ENCODE data around the gene KRT1. TPM values are rescaled to one million over a fixed set of nuclear protein-coding genes. Genes with fewer than 3 reads are reported as not detected.

The KRT1 gene
- total RNA-seq, 1 experiment from 2014 or later = not detected

DNA sequence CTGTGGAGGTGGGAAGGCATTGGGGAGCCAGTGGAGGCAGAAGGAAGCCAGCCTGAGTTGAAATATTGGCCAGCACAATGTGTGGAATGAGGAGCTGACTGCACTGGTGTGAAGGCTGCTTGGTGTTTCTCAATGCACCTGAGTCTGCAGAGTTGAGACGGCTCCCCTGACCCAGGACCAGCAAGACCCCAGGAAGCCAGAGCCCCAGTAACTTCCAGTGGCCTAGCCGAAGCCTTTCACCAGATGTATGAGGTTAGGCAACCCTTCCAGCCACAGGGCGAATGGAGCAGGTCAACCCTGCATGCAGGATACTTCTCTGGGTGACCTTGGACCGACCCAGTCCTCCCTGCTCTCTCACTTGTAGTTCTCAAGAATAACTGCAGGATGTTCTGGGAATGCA lies 48.9 kb downstream of the KRT1 start:
- no peak for DNase-seq (ENCODE audit: low read depth)
- in situ Hi-C loops (cut with HindIII; ENCODE audit: low pct_unique_long_range_greater_than_20kb, low sequenced_read_pairs) = no loop called here

DNA sequence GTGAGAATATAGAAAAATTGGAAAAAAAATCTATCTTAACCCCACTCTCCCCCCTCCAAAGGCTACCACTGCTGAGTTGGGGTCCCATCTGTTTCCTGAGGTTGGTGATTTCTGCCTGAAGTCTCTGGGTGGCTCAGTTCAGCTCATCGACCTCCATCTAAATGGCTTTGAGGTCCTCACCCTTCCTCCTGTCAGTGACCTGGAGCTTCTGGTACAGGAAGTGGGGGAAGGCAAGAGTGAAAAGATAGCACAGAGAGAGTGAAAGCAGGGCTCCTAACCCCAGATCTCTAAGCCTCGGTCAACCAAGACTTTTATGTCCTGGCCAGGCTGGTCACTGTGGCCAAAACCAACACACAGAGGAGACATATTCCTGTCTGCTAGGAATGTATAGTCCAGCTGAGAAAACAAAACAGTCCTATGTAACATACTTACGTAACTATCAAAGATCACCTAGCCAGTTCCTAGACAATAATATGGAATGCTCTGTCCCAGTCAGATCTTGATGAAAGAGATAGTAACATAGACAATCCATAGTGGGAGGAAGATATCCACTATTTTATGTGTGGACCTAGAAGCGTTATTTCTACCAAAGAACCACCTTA lies 49.5 kb downstream of the KRT1 start:
- no peak for DNase-seq (ENCODE audit: low read depth)
- in situ Hi-C loops (cut with HindIII; ENCODE audit: low pct_unique_long_range_greater_than_20kb, low sequenced_read_pairs) = no loop called here

DNA sequence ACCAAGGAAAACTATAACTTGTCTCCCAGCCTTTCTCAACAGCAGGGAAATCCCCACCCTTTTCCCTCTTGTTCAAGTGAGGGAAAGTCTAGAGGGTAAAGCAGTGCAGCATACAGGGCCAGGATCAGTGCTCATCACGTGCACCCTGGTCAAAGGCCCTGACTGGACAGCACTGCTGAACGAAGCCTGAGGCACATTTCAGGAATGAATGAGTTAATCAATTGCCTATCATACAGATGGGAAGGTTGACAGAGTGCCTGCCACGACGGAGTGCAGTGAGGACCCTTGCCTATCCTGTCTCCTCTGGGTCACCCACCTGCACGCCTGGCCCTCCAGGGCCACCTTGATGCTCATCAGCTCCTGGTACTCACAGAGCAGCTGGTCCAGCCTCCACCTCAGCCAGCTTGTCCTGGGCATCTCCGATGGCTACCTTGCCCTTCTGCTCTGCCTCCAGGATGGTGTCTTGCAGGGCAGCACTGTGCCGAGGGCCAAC lies 50.2 kb downstream of the KRT1 start:
- DNase-seq (ENCODE audit: low read depth) = no peak
- in situ Hi-C loops (cut with HindIII; ENCODE audit: low pct_unique_long_range_greater_than_20kb, low sequenced_read_pairs) = no loop called here

DNA sequence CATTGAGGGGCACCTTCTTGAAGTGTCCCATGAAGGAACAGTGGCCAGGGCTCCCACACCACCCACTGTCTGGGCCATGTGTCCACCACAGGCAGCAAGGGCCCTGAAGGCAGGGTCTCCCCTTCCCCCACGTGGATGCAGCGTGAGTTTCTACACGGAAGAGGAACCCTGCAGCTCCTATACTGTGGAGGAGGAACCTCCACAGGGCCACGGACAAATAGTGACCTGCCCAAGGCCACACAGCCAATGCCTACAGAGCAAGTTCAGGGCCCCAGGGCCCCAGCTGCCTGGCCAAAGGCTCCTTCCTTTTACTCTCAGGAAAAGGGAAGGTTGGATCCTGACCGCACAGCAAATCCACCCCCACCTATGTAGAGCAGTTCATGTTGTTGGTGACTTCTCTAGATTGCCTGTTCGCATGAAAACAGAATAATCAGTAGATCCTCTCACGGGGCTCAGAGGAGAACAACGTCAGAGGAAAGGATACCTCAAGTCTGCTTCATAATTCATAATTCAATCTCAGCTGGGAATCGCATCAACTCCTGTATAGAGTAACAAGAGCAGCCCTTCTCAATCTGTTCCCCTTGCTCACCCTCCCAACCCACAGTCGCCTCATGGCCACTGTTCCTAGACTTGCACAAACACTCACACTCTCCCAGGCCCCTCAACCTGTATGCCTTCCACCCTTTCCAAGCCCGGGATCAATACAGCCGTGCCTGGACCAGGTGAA lies 50.8 kb downstream of the KRT1 start:
- in situ Hi-C loops (cut with HindIII; ENCODE audit: low pct_unique_long_range_greater_than_20kb, low sequenced_read_pairs) = no loop called here
- no peak for DNase-seq (ENCODE audit: low read depth)

DNA sequence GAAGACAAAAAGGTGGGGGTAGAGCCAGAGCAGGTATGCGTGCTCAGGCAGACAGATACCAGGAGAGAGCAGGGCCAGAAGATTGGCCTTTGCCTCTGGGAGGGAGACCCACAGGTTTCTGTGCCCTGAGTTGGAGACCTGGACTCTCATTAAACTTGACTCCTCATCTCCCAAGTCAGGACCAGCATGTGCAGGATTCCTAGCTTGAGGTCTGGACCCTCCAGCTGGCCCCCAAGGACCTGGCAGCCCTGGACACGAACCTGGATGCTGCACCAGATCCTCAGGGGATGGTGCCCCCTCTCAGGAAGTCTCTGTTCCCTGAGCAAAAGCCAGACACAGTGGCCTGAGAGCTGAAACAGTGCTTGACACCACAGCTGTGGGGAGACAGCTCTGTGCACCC lies 51.4 kb downstream of the KRT1 start:
- no peak for DNase-seq (ENCODE audit: low read depth)
- in situ Hi-C loops (cut with HindIII; ENCODE audit: low pct_unique_long_range_greater_than_20kb, low sequenced_read_pairs) = no loop called here

DNA sequence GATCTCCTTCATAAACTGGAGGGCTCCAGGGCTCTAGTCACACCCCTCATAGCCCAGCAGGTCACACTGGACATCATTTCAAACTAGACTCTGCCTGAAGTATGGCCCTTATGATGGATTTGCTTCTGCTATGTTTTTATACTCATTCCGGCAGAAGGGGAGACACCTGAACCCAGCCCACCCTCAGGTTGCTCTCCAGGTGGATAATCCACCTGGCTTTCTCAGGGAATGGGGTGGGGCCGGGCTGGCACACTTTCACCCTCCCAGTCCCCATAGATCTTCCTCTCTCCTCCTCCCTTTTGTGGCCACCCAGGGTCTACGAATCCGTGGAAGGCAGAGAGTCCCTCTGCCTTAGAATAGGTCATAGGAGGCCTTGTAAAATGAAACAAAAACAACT lies 52.1 kb downstream of the KRT1 start:
- in situ Hi-C loops (cut with HindIII; ENCODE audit: low pct_unique_long_range_greater_than_20kb, low sequenced_read_pairs) = no loop called here
- DNase-seq (ENCODE audit: low read depth) = no peak

DNA sequence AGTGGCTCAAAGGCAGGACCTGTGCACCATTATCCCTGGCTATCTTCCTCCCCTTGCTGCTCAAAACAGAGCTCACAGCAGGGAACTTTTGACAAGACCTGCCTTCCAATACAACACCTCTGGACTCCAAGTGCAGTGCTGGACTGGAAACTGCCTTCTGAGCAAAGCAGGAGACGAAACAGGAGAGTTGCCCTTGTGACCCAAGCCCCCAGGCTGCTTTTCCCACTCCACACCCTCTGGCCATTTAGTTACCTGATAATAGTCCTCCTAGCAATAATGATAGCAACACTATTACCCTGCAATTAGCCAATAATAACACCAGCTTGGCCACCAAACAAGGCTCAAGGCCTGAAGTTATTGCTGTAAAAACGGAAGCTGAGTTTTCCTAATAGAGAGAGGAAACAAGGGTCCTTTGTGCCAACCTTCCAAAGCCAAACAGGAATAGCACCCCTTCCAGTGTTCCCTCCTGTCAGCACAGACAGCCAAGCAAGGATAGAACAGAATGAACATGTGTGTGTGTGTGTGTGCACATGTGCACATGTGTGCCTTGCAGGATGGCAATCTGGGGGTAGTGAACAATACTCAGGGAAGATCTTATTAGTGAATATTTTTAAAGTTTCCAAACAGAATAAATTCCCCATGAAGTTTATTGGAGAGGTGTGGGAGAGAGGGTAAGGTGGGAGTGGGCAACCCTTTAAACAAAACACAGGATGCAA lies 52.7 kb downstream of the KRT1 start:
- in situ Hi-C loops (cut with HindIII; ENCODE audit: low pct_unique_long_range_greater_than_20kb, low sequenced_read_pairs) = no loop called here
- no peak for DNase-seq (ENCODE audit: low read depth)

Other genes starting within 250 kb of the KRT1 start
- not detected in 2 replicates for gene KRT75, start 246.0 kb downstream of the KRT1 start, total RNA-seq (2014; rRNA removed; shearing (Covaris generic); ENCODE audit: low replicate concordance)
- gene KRT6B, start 228.3 kb downstream of the KRT1 start, total RNA-seq (2014; rRNA removed; shearing (Covaris generic); ENCODE audit: low replicate concordance) = not detected in 2 replicates
- gene KRT6C, start 206.6 kb downstream of the KRT1 start, total RNA-seq (2014; rRNA removed; shearing (Covaris generic); ENCODE audit: low replicate concordance) = not detected in 2 replicates
- not detected in 2 replicates for gene KRT6A, start 187.2 kb downstream of the KRT1 start, total RNA-seq (2014; rRNA removed; shearing (Covaris generic); ENCODE audit: low replicate concordance)
- gene KRT5, start 160.0 kb downstream of the KRT1 start, total RNA-seq (2014; rRNA removed; shearing (Covaris generic); ENCODE audit: low replicate concordance) = not detected in 2 replicates
- not detected in 2 replicates for gene KRT71, start 127.3 kb downstream of the KRT1 start, total RNA-seq (2014; rRNA removed; shearing (Covaris generic); ENCODE audit: low replicate concordance)
- not detected in 2 replicates for gene KRT74, start 106.6 kb downstream of the KRT1 start, total RNA-seq (2014; rRNA removed; shearing (Covaris generic); ENCODE audit: low replicate concordance)
- gene KRT72, start 78.9 kb downstream of the KRT1 start, total RNA-seq (2014; rRNA removed; shearing (Covaris generic); ENCODE audit: low replicate concordance) = not detected in 2 replicates
- gene KRT73, start 61.8 kb downstream of the KRT1 start, total RNA-seq (2014; rRNA removed; shearing (Covaris generic); ENCODE audit: low replicate concordance) = 0.51 TPM in 1 of 2 replicates, not detected in the other
- 2.4 TPM in 1 of 2 replicates, not detected in the other for gene KRT2, start 28.2 kb downstream of the KRT1 start, total RNA-seq (2014; rRNA removed; shearing (Covaris generic); ENCODE audit: low replicate concordance)
- gene KRT77, start 23.1 kb upstream of the KRT1 start, total RNA-seq (2014; rRNA removed; shearing (Covaris generic); ENCODE audit: low replicate concordance) = not detected in 2 replicates
- gene KRT76, start 96.9 kb upstream of the KRT1 start, total RNA-seq (2014; rRNA removed; shearing (Covaris generic); ENCODE audit: low replicate concordance) = not detected in 2 replicates
- not detected in 2 replicates for gene KRT3, start 115.7 kb upstream of the KRT1 start, total RNA-seq (2014; rRNA removed; shearing (Covaris generic); ENCODE audit: low replicate concordance)
- 2.0 and 2.5 TPM in 2 replicates for gene KRT4, start 133.7 kb upstream of the KRT1 start, total RNA-seq (2014; rRNA removed; shearing (Covaris generic); ENCODE audit: low replicate concordance)
- gene KRT79, start 153.9 kb upstream of the KRT1 start, total RNA-seq (2014; rRNA removed; shearing (Covaris generic); ENCODE audit: low replicate concordance) = not detected in 2 replicates
- gene KRT78, start 168.6 kb upstream of the KRT1 start, total RNA-seq (2014; rRNA removed; shearing (Covaris generic); ENCODE audit: low replicate concordance) = not detected in 2 replicates
- 1,565 and 1,569 TPM in 2 replicates for gene KRT8, start 224.7 kb upstream of the KRT1 start, total RNA-seq (2014; rRNA removed; shearing (Covaris generic); ENCODE audit: low replicate concordance)